Smooth muscle cell (in vitro differentiated cells): ENCODE results near the gene SUSD6. TPM values are rescaled to one million over a fixed set of nuclear protein-coding genes. Genes with fewer than 3 reads are reported as not detected.

Source experiments
- DNase-seq: peaks from one replicate; lab custom pipeline; 2025; ENCODE audit not compliant: unreplicated experiment; lab: John Stamatoyannopoulos, UW
- H2AFZ ChIP-seq: fragments of 200-600 bp; sonication (generic); 2 replicates; pipeline ENCODE4 v1.6.0; 2016; ENCODE audit warnings: antibody characterized with exemption, low read depth, mild to moderate bottlenecking
- H3F3A ChIP-seq: fragments of 200-600 bp; sonication (generic); 2 replicates; pipeline ENCODE4 v1.6.0; 2017; ENCODE audit warnings: antibody characterized with exemption, low read depth
- H3K27ac ChIP-seq: fragments of 200-600 bp; sonication (generic); 2 replicates; pipeline ENCODE4 v1.5.1; 2016; ENCODE audit warnings: low read depth, mild to moderate bottlenecking
- H3K27me3 ChIP-seq: fragments of 200-600 bp; sonication (generic); 2 replicates; pipeline ENCODE4 v1.6.1; 2016; ENCODE audit warnings: low read depth, mild to moderate bottlenecking
- H3K36me3 ChIP-seq: fragments of 200-600 bp; sonication (generic); 2 replicates; pipeline ENCODE4 v1.5.1; 2016; ENCODE audit warnings: low read depth
- H3K4me1 ChIP-seq: fragments of 200-600 bp; sonication (generic); 2 replicates; pipeline ENCODE4 v1.5.1; 2016; ENCODE audit warnings: low read depth
- H3K4me2 ChIP-seq: fragments of 200-600 bp; sonication (generic); 2 replicates; pipeline ENCODE4 v1.6.0; 2016; ENCODE audit warnings: mild to moderate bottlenecking
- H3K4me3 ChIP-seq: fragments of 200-600 bp; sonication (generic); 2 replicates; pipeline ENCODE4 v1.5.1; 2016; ENCODE audit warnings: mild to moderate bottlenecking
- H3K79me2 ChIP-seq: fragments of 200-600 bp; sonication (generic); 2 replicates; pipeline ENCODE4 v1.6.0; 2016; ENCODE audit warnings: low read depth, mild to moderate bottlenecking
- H3K9ac ChIP-seq: fragments of 200-600 bp; sonication (generic); 2 replicates; pipeline ENCODE4 v1.6.0; 2016; ENCODE audit warnings: low read depth
- H3K9me3 ChIP-seq: fragments of 200-600 bp; sonication (generic); replicated peaks from 2 replicates; pipeline ENCODE4 v1.5.1; 2016; ENCODE audit warnings: low read depth
- H4K20me1 ChIP-seq: fragments of 200-600 bp; sonication (generic); 2 replicates; pipeline ENCODE4 v1.6.0; 2016; ENCODE audit warnings: low read depth
- WGBS: methylation state at CpG from one replicate; pipeline ENCODE4 v1.1.7; 2016; ENCODE audit warnings: low lambda C conversion rate; 5-methylcytosine and 5-hydroxymethylcytosine counted together
- polyA plus RNA-seq: library from polyadenylated mRNA; unstranded; fragments of >200 nt; fragmentation: Nextera tagmentation; extraction: Ambion mirVana; gene quantifications from 2 replicates; pipeline ENCODE4 v1.2.1, GENCODE V29; 2016
- total RNA-seq: library from RNA; depleted of rRNA; stranded (reverse); fragments of >200 nt; gene quantifications from 2 replicates; pipeline ENCODE4 v1.2.3, GENCODE V29; 2014
- TF ChIP-seq, protein P1 (sequence below): fragments of 200-600 bp; sonication (generic); IDR thresholded peaks from 2 replicates; pipeline ENCODE4 v1.5.1; 2017; ENCODE audit warnings: borderline replicate concordance, mild to moderate bottlenecking, antibody characterized with exemption; ENCODE audit not compliant: insufficient read depth, poor library complexity, severe bottlenecking

SUSD6 gene
- total and polyA plus RNA-seq, 2 experiments from 2014 or later = 15.8 to 25.9 TPM

DNA sequence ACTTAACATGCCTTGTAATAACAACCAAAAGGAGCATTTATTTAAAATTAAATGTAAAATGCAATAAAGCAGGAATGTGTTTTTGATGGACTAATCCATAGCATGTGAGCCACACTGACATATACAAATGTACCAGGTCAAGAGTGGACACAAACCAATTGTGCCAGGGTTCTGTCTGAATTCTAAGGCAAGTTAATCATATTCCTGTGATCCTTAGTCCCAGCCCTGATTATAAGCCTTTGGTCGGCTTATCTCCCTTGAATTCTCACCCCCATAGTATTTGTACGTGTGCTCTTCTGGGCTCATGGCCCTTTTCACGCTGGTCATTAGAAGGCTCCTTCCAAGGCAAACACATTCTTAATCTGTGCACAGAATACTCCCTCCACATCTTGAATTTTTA is 144.9 kb downstream of the SUSD6 start:
- H3K27me3 ChIP-seq = no peaks in the 10 kb centered on the region
- no peak overlapping the region for H3K9ac ChIP-seq
- no peaks in the 10 kb centered on the region for H4K20me1 ChIP-seq
- H3K79me2 ChIP-seq = no peaks in the 10 kb centered on the region
- no peak overlapping the region for H2AFZ ChIP-seq
- no peak overlapping the region for H3K27ac ChIP-seq
- no peak overlapping the region for H3K4me2 ChIP-seq
- no peak for DNase-seq
- TF ChIP-seq, protein P1, sequence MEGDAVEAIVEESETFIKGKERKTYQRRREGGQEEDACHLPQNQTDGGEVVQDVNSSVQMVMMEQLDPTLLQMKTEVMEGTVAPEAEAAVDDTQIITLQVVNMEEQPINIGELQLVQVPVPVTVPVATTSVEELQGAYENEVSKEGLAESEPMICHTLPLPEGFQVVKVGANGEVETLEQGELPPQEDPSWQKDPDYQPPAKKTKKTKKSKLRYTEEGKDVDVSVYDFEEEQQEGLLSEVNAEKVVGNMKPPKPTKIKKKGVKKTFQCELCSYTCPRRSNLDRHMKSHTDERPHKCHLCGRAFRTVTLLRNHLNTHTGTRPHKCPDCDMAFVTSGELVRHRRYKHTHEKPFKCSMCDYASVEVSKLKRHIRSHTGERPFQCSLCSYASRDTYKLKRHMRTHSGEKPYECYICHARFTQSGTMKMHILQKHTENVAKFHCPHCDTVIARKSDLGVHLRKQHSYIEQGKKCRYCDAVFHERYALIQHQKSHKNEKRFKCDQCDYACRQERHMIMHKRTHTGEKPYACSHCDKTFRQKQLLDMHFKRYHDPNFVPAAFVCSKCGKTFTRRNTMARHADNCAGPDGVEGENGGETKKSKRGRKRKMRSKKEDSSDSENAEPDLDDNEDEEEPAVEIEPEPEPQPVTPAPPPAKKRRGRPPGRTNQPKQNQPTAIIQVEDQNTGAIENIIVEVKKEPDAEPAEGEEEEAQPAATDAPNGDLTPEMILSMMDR = no peak
- no peaks in the 10 kb centered on the region for H3F3A ChIP-seq
- no peaks in the 10 kb centered on the region for H3K9me3 ChIP-seq
- 80% methylated on average over 3 of the region's 3 CpGs for whole genome bisulfite sequencing
- H3K4me1 ChIP-seq = no peaks in the 10 kb centered on the region
- no peak overlapping the region for H3K4me3 ChIP-seq
- no peaks in the 10 kb centered on the region for H3K36me3 ChIP-seq

DNA sequence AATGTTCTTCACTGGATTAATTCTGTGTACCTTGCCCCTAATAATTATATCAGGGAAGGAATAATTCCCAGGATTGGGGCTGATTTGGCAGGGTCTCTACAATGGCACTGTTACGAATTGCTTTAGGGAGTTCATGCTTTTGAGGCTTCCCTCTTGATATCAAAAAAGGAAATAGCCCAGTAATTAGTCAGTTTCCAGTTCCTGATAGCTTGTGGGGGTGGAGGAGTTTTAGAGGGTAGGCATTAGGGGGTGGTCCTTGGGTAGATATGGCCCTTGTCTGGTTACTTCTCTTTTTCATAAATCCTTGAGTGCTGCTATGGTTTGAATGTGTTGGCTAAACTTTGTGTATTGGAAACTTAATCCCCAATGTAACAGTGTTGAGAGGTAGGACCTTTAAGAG is 149.4 kb downstream of the SUSD6 start:
- Histone ChIP-seq H3K27ac (no peak overlapping the region), H2AFZ (no peak overlapping the region)
- no peak for DNase-seq

DNA sequence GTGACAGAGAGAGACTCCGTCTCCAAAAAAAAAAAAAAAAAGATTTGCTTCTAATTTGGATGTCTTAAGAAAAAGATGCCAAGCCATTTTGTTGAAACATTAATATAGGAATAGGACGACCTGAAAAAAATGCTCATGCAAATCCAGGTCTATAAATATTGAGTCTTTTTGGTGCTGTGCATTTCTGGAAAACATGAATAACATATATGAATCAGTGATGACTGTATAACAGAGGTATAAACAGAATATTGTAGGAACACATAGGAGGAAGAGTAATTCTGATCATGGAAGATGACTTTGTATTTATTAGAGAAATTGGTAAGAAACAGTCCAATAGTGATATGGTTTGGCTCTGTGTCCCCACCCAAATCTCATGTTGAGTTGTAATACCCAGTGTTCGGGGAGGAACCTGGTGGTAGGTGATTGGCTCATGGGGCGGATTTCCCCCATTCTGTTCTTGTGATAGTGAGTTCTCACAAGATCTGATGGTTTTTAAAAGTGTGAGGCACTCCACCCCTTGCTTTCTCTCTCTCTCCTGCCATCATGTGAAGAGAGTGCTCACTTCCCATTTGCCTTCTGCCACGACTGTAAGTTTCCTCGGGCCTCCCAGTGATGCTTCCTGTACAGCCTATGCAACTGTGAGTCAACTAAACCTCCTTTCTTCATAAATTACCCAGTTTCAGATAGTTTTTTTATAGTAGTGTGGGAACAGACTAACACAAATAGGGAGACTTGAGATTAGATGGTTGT is 152.5 kb downstream of the SUSD6 start:
- Histone ChIP-seq H3K79me2 (peaks cover 13% of the 10 kb centered on the region), H2AFZ (no peak overlapping the region), H3K36me3 (no peaks in the 10 kb centered on the region), H3K9ac (no peak overlapping the region), H3F3A (peaks cover 3% of the 10 kb centered on the region), H3K27me3 (no peaks in the 10 kb centered on the region), H3K9me3 (no peaks in the 10 kb centered on the region), H3K4me2 (no peak overlapping the region), H3K4me3 (no peak overlapping the region), H3K4me1 (peaks cover 15% of the 10 kb centered on the region), H3K27ac (no peak overlapping the region), H4K20me1 (peaks cover 18% of the 10 kb centered on the region)
- TF ChIP-seq, protein P1 = no peak
- DNase-seq = no peak
- 91% methylated on average over 6 of the region's 6 CpGs for WGBS

More for the DNA sequence above, 149.4 kb downstream of the SUSD6 start:
- whole genome bisulfite sequencing = 63% methylated on average over 1 of the region's 1 CpG
- Histone ChIP-seq H3K4me3 (no peak overlapping the region), H3K4me2 (no peak overlapping the region), H3K9ac (no peak overlapping the region), H4K20me1 (no peaks in the 10 kb centered on the region), H3K9me3 (no peaks in the 10 kb centered on the region), H3K4me1 (no peaks in the 10 kb centered on the region), H3K36me3 (no peaks in the 10 kb centered on the region), H3K79me2 (no peaks in the 10 kb centered on the region), H3F3A (no peaks in the 10 kb centered on the region), H3K27me3 (no peaks in the 10 kb centered on the region)
- TF ChIP-seq, protein P1 = no peak

Other genes starting within 250 kb of the SUSD6 start
- 109 and 118 TPM in 2 replicates for gene ERH, start 213.3 kb upstream of the SUSD6 start, total RNA-seq
- 184 and 208 TPM in 2 replicates for gene ERH, start 213.3 kb upstream of the SUSD6 start, polyA plus RNA-seq
- 106 and 110 TPM in 2 replicates for gene SLC39A9, start 212.9 kb upstream of the SUSD6 start, total RNA-seq
- gene SLC39A9, start 212.9 kb upstream of the SUSD6 start, polyA plus RNA-seq = 39.9 and 42.8 TPM in 2 replicates
- 0.04 TPM in 1 of 2 replicates, not detected in the other for gene PLEKHD1, start 126.9 kb upstream of the SUSD6 start, total RNA-seq
- 0.03 and 0.05 TPM in 2 replicates for gene PLEKHD1, start 126.9 kb upstream of the SUSD6 start, polyA plus RNA-seq
- not detected in 2 replicates for gene CCDC177, start 36.7 kb upstream of the SUSD6 start, total RNA-seq
- not detected in 2 replicates for gene CCDC177, start 36.7 kb upstream of the SUSD6 start, polyA plus RNA-seq
- gene SRSF5, start 155.5 kb downstream of the SUSD6 start, total RNA-seq = 197 and 246 TPM in 2 replicates
- 201 and 300 TPM in 2 replicates for gene SRSF5, start 155.5 kb downstream of the SUSD6 start, polyA plus RNA-seq
- 0.58 TPM in 1 of 2 replicates, not detected in the other for gene SLC10A1, start 185.6 kb downstream of the SUSD6 start, total RNA-seq
- gene SLC10A1, start 185.6 kb downstream of the SUSD6 start, polyA plus RNA-seq = 0.10 and 0.27 TPM in 2 replicates